HCT116 (cell line): Measurements from ENCODE around the gene RAB8B. TPM values are rescaled to one million over a fixed set of nuclear protein-coding genes. Genes with fewer than 3 reads are reported as not detected.

Source experiments
- ATAC-seq: fragments of 200-7000 bp; cut with Tn5 transposase; 2 replicates; pipeline ENCODE4 v1.9.1; 2020; ENCODE audit warnings: mild to moderate bottlenecking, moderate library complexity
- BruUV-seq: library from RNA; stranded (reverse); fragments of 400-500 nt; replicated peaks from 2 replicates; lab custom pipeline; 2021; lab: Mats Ljungman, UMichigan
- CTCF ChIA-PET: fragments of 300-600 bp; sonication (Branson Sonifier 250); formaldehyde crosslinking; loops from one replicate; lab custom pipeline; 2021; ENCODE audit warnings: antibody characterized with exemption; lab: Charles Lee
- POLR2A ChIA-PET: fragments of 300-600, 350-600 bp; sonication (Branson Sonifier 250); formaldehyde crosslinking; loops from one replicate; lab custom pipeline; 2021; ENCODE audit warnings: antibody characterized with exemption; lab: Charles Lee
- RAD21 ChIA-PET, 2 experiments: fragments of 300-600 bp; sonication (Branson Sonifier 250); formaldehyde crosslinking; loops; one replicate each; lab custom pipeline; 2023; ENCODE audit warnings: low total read pairs in 2 of 2; ENCODE audit not compliant: uncharacterized antibody in 2 of 2, unreplicated experiment in 2 of 2, low non-redundant PET in 1 of 2; lab: Charles Lee
- DNase-seq: peaks from one replicate; pipeline ENCODE4 v3.0.0-alpha.2; 2010; ENCODE audit warnings: low read depth, low spot score
- H2AFZ ChIP-seq: fragments of 200-600 bp; shearing (Covaris generic), sonication (generic); 2 replicates; pipeline ENCODE4 v1.6.1; 2017; ENCODE audit warnings: low read depth, mixed run types, mixed read lengths, antibody characterized with exemption, low read length; ENCODE audit not compliant: poor library complexity, severe bottlenecking
- H3K27ac ChIP-seq: 2 replicates; pipeline ENCODE4 v1.5.1; 2012; ENCODE audit warnings: low read depth, low read length
- H3K27me3 ChIP-seq: fragments of 200-600 bp; sonication (generic); 2 replicates; pipeline ENCODE4 v1.6.1; 2016; ENCODE audit warnings: mixed run types, low read length, mixed read lengths; ENCODE audit not compliant: insufficient read depth
- H3K36me3 ChIP-seq, 2 experiments: fragments of 200-500 bp in 1 of 2; fragments of 200-600 bp in 1 of 2; sonication (Bioruptor generic) in 1 of 2; sonication (generic) in 1 of 2; 2 replicates each; pipeline versions ENCODE4 v1.5.1 to v1.6.1; 2014 to 2016; ENCODE audit warnings: low read length in 2 of 2, inconsistent platforms in 1 of 2, mixed read lengths in 1 of 2, mixed run types in 1 of 2; ENCODE audit not compliant: insufficient read depth in 2 of 2, control insufficient read depth in 1 of 2
- H3K4me1 ChIP-seq, 2 experiments: fragments of 200-600 bp in 1 of 2; sonication (generic) in 1 of 2; 2 replicates each; pipeline versions ENCODE4 v1.5.1 to v1.6.1; 2012 to 2017; ENCODE audit warnings: low read length in 2 of 2, inconsistent platforms in 1 of 2, mild to moderate bottlenecking in 1 of 2, mixed read lengths in 1 of 2, mixed run types in 1 of 2, moderate library complexity in 1 of 2; ENCODE audit not compliant: insufficient read depth in 2 of 2, control insufficient read depth in 1 of 2
- H3K4me2 ChIP-seq: fragments of 200-600 bp; sonication (generic); 2 replicates; pipeline ENCODE4 v1.6.1; 2017; ENCODE audit warnings: mixed run types, low read length, mixed read lengths
- H3K4me3 ChIP-seq, 2 experiments: fragments of 200-600 bp in 1 of 2; sonication (generic) in 1 of 2; replicated peaks in 1 of 2; 2 replicates each; pipeline ENCODE4 v1.5.1; 2011 to 2016; ENCODE audit warnings: low read length in 2 of 2, control low read depth in 1 of 2, low read depth in 1 of 2, mild to moderate bottlenecking in 1 of 2, mixed read lengths in 1 of 2, mixed run types in 1 of 2
- H3K79me2 ChIP-seq: fragments of 200-600 bp; sonication (generic); 2 replicates; pipeline ENCODE4 v1.6.1; 2017; ENCODE audit warnings: mild to moderate bottlenecking, mixed run types, low read length, moderate library complexity, mixed read lengths; ENCODE audit not compliant: insufficient read depth
- H3K9ac ChIP-seq: fragments of 200-600 bp; sonication (generic); 2 replicates; pipeline ENCODE4 v1.6.1; 2016; ENCODE audit warnings: low read length, mixed read lengths
- H3K9me2 ChIP-seq: fragments of 200-600 bp; sonication (generic), shearing (Covaris generic); 2 replicates; pipeline ENCODE4 v1.6.1; 2017; ENCODE audit warnings: mixed run types, mild to moderate bottlenecking, moderate library complexity; ENCODE audit not compliant: insufficient read depth
- H3K9me3 ChIP-seq, 2 experiments: fragments of 200-500 bp in 1 of 2; fragments of 200-600 bp in 1 of 2; sonication (Bioruptor generic) in 1 of 2; sonication (generic) in 1 of 2; 2 replicates each; pipeline ENCODE4 v1.6.1; 2014 to 2017; ENCODE audit warnings: low read length in 2 of 2, mixed read lengths in 2 of 2, inconsistent platforms in 1 of 2, low read depth in 1 of 2, mild to moderate bottlenecking in 1 of 2, mixed run types in 1 of 2, moderate library complexity in 1 of 2; ENCODE audit not compliant: control insufficient read depth in 1 of 2, insufficient read depth in 1 of 2
- H4K20me1 ChIP-seq: fragments of 200-600 bp; sonication (generic), shearing (Covaris generic); 2 replicates; pipeline ENCODE4 v1.6.1; 2017; ENCODE audit warnings: mixed run types, mild to moderate bottlenecking, moderate library complexity; ENCODE audit not compliant: insufficient read depth
- CBX3 ChIP-seq: IDR thresholded peaks from 2 replicates; pipeline ENCODE4 v1.6.1; 2012; ENCODE audit warnings: low read depth
- CEBPB ChIP-seq: IDR thresholded peaks from 2 replicates; pipeline ENCODE4 v1.6.1; 2012; ENCODE audit warnings: low read depth
- CTCF ChIP-seq, 3 experiments: fragments of 200-600 bp in 1 of 3; sonication (generic) in 1 of 3; IDR thresholded peaks in 2 of 3; conservative IDR thresholded peaks in 1 of 3; 2 replicates each; pipeline ENCODE4 v1.5.1; 2012 to 2017; ENCODE audit warnings: low read depth in 2 of 3, low read length in 2 of 3, antibody characterized with exemption in 1 of 3, borderline replicate concordance in 1 of 3, control low read depth in 1 of 3, mild to moderate bottlenecking in 1 of 3, mixed read lengths in 1 of 3, mixed run types in 1 of 3, moderate library complexity in 1 of 3; ENCODE audit not compliant: insufficient read depth in 1 of 3
- EGR1 ChIP-seq: IDR thresholded peaks from 2 replicates; pipeline ENCODE4 v1.6.1; 2012; ENCODE audit warnings: low read depth
- ELF1 ChIP-seq: IDR thresholded peaks from 2 replicates; pipeline ENCODE4 v1.6.1; 2012; ENCODE audit warnings: low read depth, borderline replicate concordance
- EZH2phosphoT487 ChIP-seq: fragments of 200-600 bp; IDR thresholded peaks from 2 replicates; pipeline ENCODE4 v1.6.1; 2018; ENCODE audit warnings: antibody characterized with exemption, borderline replicate concordance
- JUND ChIP-seq: IDR thresholded peaks from 2 replicates; pipeline ENCODE4 v1.6.1; 2012
- POLR2AphosphoS5 ChIP-seq: IDR thresholded peaks from 2 replicates; pipeline ENCODE4 v1.6.1; 2011; ENCODE audit warnings: mild to moderate bottlenecking, low read depth, low read length, moderate library complexity
- RAD21 ChIP-seq: IDR thresholded peaks from 2 replicates; pipeline ENCODE4 v1.6.1; 2012; ENCODE audit warnings: low read depth, mild to moderate bottlenecking
- REST ChIP-seq: IDR thresholded peaks from 2 replicates; pipeline ENCODE4 v1.6.1; 2012; ENCODE audit warnings: low read depth
- SP1 ChIP-seq: IDR thresholded peaks from 2 replicates; pipeline ENCODE4 v1.6.1; 2012; ENCODE audit warnings: low read depth
- TCF7L2 ChIP-seq: IDR thresholded peaks from 2 replicates; pipeline ENCODE4 v1.7.0; 2011; ENCODE audit warnings: borderline replicate concordance, inconsistent platforms; ENCODE audit not compliant: insufficient read depth, insufficient read length; ENCODE audit errors: extremely low read depth
- YY1 ChIP-seq: IDR thresholded peaks from 2 replicates; pipeline ENCODE4 v1.6.1; 2011; ENCODE audit warnings: low read length, low read depth, moderate library complexity, mild to moderate bottlenecking; ENCODE audit not compliant: insufficient replicate concordance; ENCODE audit errors: extremely low read depth
- ZBTB33 ChIP-seq: IDR thresholded peaks from 2 replicates; pipeline ENCODE4 v1.6.1; 2011; ENCODE audit warnings: mild to moderate bottlenecking, low read length, moderate library complexity; ENCODE audit not compliant: insufficient replicate concordance; ENCODE audit errors: extremely low read depth
- ZFX ChIP-seq: fragments of 450-650 bp; IDR thresholded peaks from 2 replicates; pipeline ENCODE4 v1.6.1; 2017
- intact Hi-C: fragments of 100-400 bp; cut with micrococcal nuclease; formaldehyde crosslinking; loops from 2 replicates; pipeline ENCODE4 v1.10.0; 2022
- total RNA-seq: library from RNA; stranded (reverse); gene quantifications from one replicate; pipeline ENCODE4 v1.2.1, GENCODE V29; 2021; ENCODE audit not compliant: unreplicated experiment
- TF ChIP-seq, protein P1 (sequence below): IDR thresholded peaks from 2 replicates; pipeline ENCODE4 v1.6.1; 2012

The RAB8B gene
- total RNA-seq, 1 experiment from 2014 or later = 19.4 TPM

- no peak for TF ChIP-seq ZBTB33
- TF ChIP-seq REST = no peak
- no peak for TF ChIP-seq EGR1
- TF ChIP-seq RAD21 = no peak
- no peak for TF ChIP-seq EZH2phosphoT487
These were observed 29.8 kb downstream of the RAB8B start (continued) for GRCh38 chr15:63219196-63219710.

GRCh38 chr15:63221346-63221745 is 31.9 kb downstream of the RAB8B start:
- H3K4me3 ChIP-seq = no peak overlapping the region
- H3K9me3 ChIP-seq = no peaks in the 10 kb centered on the region
- POLR2A ChIA-PET = no interaction called here
- H3K27ac ChIP-seq = no peak overlapping the region
- no peak for DNase-seq
- ATAC-seq = no peak
- BruUV-seq = no TSS peak
- H3K4me1 ChIP-seq = peaks cover 0 to 8% of the 10 kb centered on the region in 2 experiments; a peak in 1 of 4 replicates
- no peaks in the 10 kb centered on the region for H3K36me3 ChIP-seq
- intact Hi-C loops = no loop called here
- CTCF ChIA-PET = no interaction called here
- RAD21 ChIA-PET = no interaction called here
- H3K4me2 ChIP-seq = peak overlapping the region; percentile 9; the same call in 1 of the 2 replicates
- no peaks in the 10 kb centered on the region for H3K79me2 ChIP-seq
- H3K9me2 ChIP-seq = no peaks in the 10 kb centered on the region
- no peaks in the 10 kb centered on the region for H3K27me3 ChIP-seq
- no peak overlapping the region for H2AFZ ChIP-seq
- no peaks in the 10 kb centered on the region for H4K20me1 ChIP-seq
- H3K9ac ChIP-seq = no peak overlapping the region
- TF ChIP-seq ELF1 (no peak), CBX3 (no peak), TCF7L2 (no peak), CTCF (IDR thresholded peaks at IDR 0.05 in 2 of 3, conservative IDR thresholded peaks at IDR 0.05 in 1 of 3; ENCODE audit: borderline replicate concordance in 1 of 3, insufficient read depth in 1 of 3, low read depth in 2 of 3, low read length in 2 of 3) (no peak), CEBPB (no peak), ZFX (no peak), SP1 (no peak), RAD21 (no peak), JUND (no peak), POLR2AphosphoS5 (no peak), YY1 (no peak)
- TF ChIP-seq, protein P1, sequence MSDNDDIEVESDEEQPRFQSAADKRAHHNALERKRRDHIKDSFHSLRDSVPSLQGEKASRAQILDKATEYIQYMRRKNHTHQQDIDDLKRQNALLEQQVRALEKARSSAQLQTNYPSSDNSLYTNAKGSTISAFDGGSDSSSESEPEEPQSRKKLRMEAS = no peak
